H1 (cell line): Measurements from ENCODE around the gene DIAPH2. TPM values are rescaled to one million over a fixed set of nuclear protein-coding genes. Genes with fewer than 3 reads are reported as not detected.

Experiments used
- BRCA1 ChIP-seq: IDR thresholded peaks from 2 replicates; pipeline ENCODE4 v1.6.1; 2012; ENCODE audit warnings: low read depth, low read length, improper control_type of control experiment
- SRF ChIP-seq: IDR thresholded peaks from 2 replicates; pipeline ENCODE4 v1.6.1; 2011; ENCODE audit warnings: mild to moderate bottlenecking, low read depth, low read length, moderate library complexity
- polyA plus RNA-seq, 7 experiments: library from polyadenylated mRNA; depleted of rRNA in 3 of 7; stranded (reverse) in 5 of 7; unstranded in 2 of 7; fragments of >200 nt in 5 of 7; fragments of 200-250 nt in 2 of 7; gene quantifications; 1 replicate in 5 of 7; 2 replicates in 1 of 7; 4 replicates in 1 of 7; pipeline versions ENCODE4 v1.2.1 to v1.2.3, GENCODE V29; 2011 to 2013; ENCODE audit warnings: missing spikeins in 2 of 7, mixed read lengths in 2 of 7
- total RNA-seq: library from RNA; stranded (reverse); fragmentation: NEBNext Ultra II Directional; extraction: Animal tissue kit (Norgen Biotek cat#: 25700); gene quantifications from 2 replicates; pipeline ENCODE4 v1.2.1, GENCODE V29; 2021

The DIAPH2 gene
- total and polyA plus RNA-seq, 2 of the 8 experiments (the other 6 are each of a cell fraction or from before 2014, with no cell fraction given) = 4.4 to 24.3 TPM

DNA sequence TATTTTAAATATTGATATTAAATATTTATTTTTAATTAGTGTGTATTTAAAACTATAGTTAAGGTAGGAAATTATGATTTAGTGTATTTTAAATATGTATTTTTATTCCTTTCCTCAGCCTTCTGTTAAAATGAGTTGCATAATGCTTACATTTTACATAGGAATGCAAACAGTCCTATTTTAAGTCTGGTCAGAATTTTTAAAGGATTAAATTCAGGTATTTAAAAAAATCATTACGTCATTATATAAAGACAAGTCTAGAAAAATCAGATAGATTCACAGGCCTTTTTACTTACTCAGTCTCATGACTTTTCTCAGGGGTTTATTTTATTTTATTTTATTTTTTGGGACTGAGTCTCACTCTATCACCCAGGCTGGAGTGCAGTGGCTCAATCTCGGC lies 148.7 kb downstream of the DIAPH2 start (continued):
- TF ChIP-seq SRF = no peak
- no peak for TF ChIP-seq BRCA1
